HepG2 (cell line): ENCODE results near the gene NCR3LG1. TPM values are rescaled to one million over a fixed set of nuclear protein-coding genes. Genes with fewer than 3 reads are reported as not detected.

ENCODE experiments used
- ATM ChIP-seq: fragments of 450-650 bp; IDR thresholded peaks from 2 replicates; pipeline ENCODE4 v1.7.1; 2017; ENCODE audit warnings: mild to moderate bottlenecking, borderline replicate concordance
- KDM3A ChIP-seq: IDR thresholded peaks from 2 replicates; pipeline ENCODE4 v1.6.1; 2018; ENCODE audit warnings: low read depth, missing compliant biosample characterization
- MAFK ChIP-seq, 2 experiments: IDR thresholded peaks in 1 of 2; conservative IDR thresholded peaks in 1 of 2; 2 replicates each; pipeline ENCODE4 v1.6.1; 2011; ENCODE audit warnings: improper control_type of control experiment in 2 of 2, low read length in 2 of 2
- MYC ChIP-seq: sonication (generic); formaldehyde crosslinking; IDR thresholded peaks from 2 replicates; pipeline ENCODE4 v1.9.0; 2021; ENCODE audit warnings: missing genetic modification reagents, borderline replicate concordance
- NBN ChIP-seq: fragments of 450-650 bp; conservative IDR thresholded peaks from 2 replicates; pipeline ENCODE4 v1.6.1; 2017
- PPARG ChIP-seq: conservative IDR thresholded peaks from 2 replicates; pipeline ENCODE4 v1.6.1; 2016; ENCODE audit warnings: missing biosample characterization, missing genetic modification reagents
- RBFOX2 ChIP-seq: fragments of 200-400 bp; formaldehyde crosslinking; IDR thresholded peaks from 2 replicates; pipeline ENCODE4 v1.6.1; 2017; ENCODE audit warnings: low read depth, mild to moderate bottlenecking, low read length
- SNRNP70 ChIP-seq: fragments of 200-400 bp; formaldehyde crosslinking; IDR thresholded peaks from 2 replicates; pipeline ENCODE4 v1.6.1; 2017; ENCODE audit warnings: mild to moderate bottlenecking, low read depth, low read length, moderate library complexity
- ZFP82 ChIP-seq: sonication (generic); formaldehyde crosslinking; IDR thresholded peaks from 2 replicates; pipeline ENCODE4 v1.5.1; 2020; ENCODE audit warnings: mild to moderate bottlenecking, missing genetic modification reagents, borderline replicate concordance
- ZKSCAN8 ChIP-seq: IDR thresholded peaks from 2 replicates; pipeline ENCODE4 v1.6.1; 2016; ENCODE audit warnings: borderline replicate concordance, missing genetic modification reagents, missing compliant biosample characterization
- ZNF12 ChIP-seq: sonication (generic); formaldehyde crosslinking; IDR thresholded peaks from 2 replicates; pipeline ENCODE4 v1.5.0; 2020; ENCODE audit warnings: missing genetic modification reagents
- ZNF160 ChIP-seq: sonication (generic); formaldehyde crosslinking; IDR thresholded peaks from 2 replicates; pipeline ENCODE4 v1.8.0; 2022; ENCODE audit warnings: mild to moderate bottlenecking, inconsistent platforms, missing genetic modification reagents
- ZNF207 ChIP-seq: fragments of 450-650 bp; IDR thresholded peaks from 2 replicates; pipeline ENCODE4 v1.6.1; 2016; ENCODE audit warnings: antibody characterized with exemption, borderline replicate concordance
- ZNF264 ChIP-seq: sonication (generic); formaldehyde crosslinking; IDR thresholded peaks from 2 replicates; pipeline ENCODE4 v1.4.0; 2020; ENCODE audit warnings: missing genetic modification reagents
- ZNF329 ChIP-seq: sonication (generic); formaldehyde crosslinking; IDR thresholded peaks from 2 replicates; pipeline ENCODE4 v1.9.0; 2021; ENCODE audit warnings: low read depth, mild to moderate bottlenecking, missing genetic modification reagents
- ZNF331 ChIP-seq: sonication (generic); formaldehyde crosslinking; IDR thresholded peaks from 2 replicates; pipeline ENCODE4 v1.4.0; 2020; ENCODE audit warnings: missing genetic modification reagents
- polyA plus RNA-seq, 8 experiments: library from polyadenylated mRNA; depleted of rRNA in 3 of 8; stranded (reverse) in 7 of 8; unstranded in 1 of 8; fragments of >200 nt; fragmentation: Illumina TruSeq in 4 of 8; extraction: Trizol in 4 of 8; gene quantifications; 2 replicates each; pipeline versions ENCODE4 v1.2.1 to v1.2.3, GENCODE V29; 2011 to 2016; ENCODE audit warnings: low read depth in 4 of 8, missing spikeins in 1 of 8, mixed read lengths in 1 of 8; ENCODE audit not compliant: insufficient read depth in 1 of 8
- total RNA-seq, 5 experiments: library from RNA; depleted of rRNA; stranded (reverse); fragments of >200 nt; fragmentation: Illumina TruSeq; extraction: Trizol; gene quantifications; 2 replicates each; pipeline ENCODE4 v1.2.3, GENCODE V29; 2016; ENCODE audit warnings: low read depth in 1 of 5
- TF ChIP-seq, protein P1 (sequence below): sonication (generic); formaldehyde crosslinking; IDR thresholded peaks from 2 replicates; pipeline ENCODE4 v1.8.0; 2022; ENCODE audit warnings: mild to moderate bottlenecking, missing genetic modification reagents, moderate library complexity
- TF ChIP-seq, protein P2 (sequence below): sonication (generic); formaldehyde crosslinking; IDR thresholded peaks from 2 replicates; pipeline ENCODE4 v1.5.1; 2020; ENCODE audit warnings: mild to moderate bottlenecking, missing genetic modification reagents, borderline replicate concordance
- TF ChIP-seq, protein P3 (sequence below): sonication (generic); formaldehyde crosslinking; IDR thresholded peaks from 2 replicates; pipeline ENCODE4 v1.8.1; 2023; ENCODE audit warnings: mild to moderate bottlenecking, missing genetic modification reagents

Gene NCR3LG1
- total and polyA plus RNA-seq, 2 of the 13 experiments (the other 11 are each of a cell fraction or from before 2014, with no cell fraction given), result 16.1 to 25.1 TPM

DNA sequence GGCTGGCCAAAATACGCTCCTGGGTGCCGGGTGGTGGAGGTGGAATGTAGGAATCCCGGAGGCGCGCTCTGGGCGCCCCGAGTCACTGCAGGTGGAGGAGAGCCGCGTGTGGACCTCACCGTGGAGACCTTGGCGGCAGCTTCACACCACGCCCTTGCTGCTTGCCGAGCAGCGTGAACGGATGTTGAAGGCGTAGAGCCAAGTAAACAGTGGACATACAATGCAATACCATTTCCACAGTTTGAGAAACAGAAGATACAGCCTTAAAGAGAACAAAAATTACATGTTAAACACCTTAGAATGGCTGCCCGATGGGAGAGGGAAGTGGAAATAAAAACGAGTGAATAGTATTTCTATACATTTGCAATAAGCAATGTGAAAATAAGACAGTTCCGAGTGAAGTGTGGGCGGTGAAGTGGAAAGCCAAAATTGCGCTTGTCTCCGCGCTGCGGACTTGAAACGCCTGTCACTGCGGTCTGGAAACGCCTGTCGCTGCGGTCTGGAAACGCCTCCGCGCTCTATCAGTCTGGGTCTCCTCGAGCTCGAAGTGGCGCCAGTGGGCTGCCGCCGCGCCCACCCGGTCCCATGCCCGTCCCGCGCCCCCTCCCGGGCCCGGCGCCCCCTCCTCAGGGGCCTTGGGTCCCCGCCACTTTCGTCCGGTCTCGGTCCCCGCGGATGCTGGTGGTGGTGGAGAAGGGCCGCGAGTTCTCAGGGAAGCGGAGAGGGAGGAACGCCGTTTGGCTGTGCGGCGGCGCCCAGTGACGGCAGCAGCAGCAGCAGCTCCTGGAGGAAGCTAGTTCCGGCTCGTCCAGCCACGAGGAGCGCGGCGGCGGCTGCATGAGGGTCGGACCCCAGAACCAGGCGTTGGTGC is 1.6 kb downstream of the NCR3LG1 start (continued):
- no peak for TF ChIP-seq ZKSCAN8 (CRISPR knock-in tag)
- 0 out of 2 replicates have a peak, but pooled peaks have one; percentile 7 for TF ChIP-seq ZNF264 (CRISPR knock-in tag)
- TF ChIP-seq MAFK (conservative IDR thresholded peaks at IDR 0.05 in 1 of 2, IDR thresholded peaks at IDR 0.05 in 1 of 2; ENCODE audit: low read length in 2 of 2), result no peak
- peak; percentile 84; the same call in 1 of the 2 replicates for TF ChIP-seq ZFP82 (CRISPR knock-in tag)
- TF ChIP-seq ZNF331 (CRISPR knock-in tag), result peak; percentile 65; the same call in 1 of the 2 replicates
- no peak for TF ChIP-seq KDM3A (CRISPR knock-in tag)
- TF ChIP-seq, protein P1, sequence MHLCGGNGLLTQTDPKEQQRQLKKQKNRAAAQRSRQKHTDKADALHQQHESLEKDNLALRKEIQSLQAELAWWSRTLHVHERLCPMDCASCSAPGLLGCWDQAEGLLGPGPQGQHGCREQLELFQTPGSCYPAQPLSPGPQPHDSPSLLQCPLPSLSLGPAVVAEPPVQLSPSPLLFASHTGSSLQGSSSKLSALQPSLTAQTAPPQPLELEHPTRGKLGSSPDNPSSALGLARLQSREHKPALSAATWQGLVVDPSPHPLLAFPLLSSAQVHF, result no peak; the same call in none of the 2 replicates
- no peak for TF ChIP-seq NBN
- TF ChIP-seq MYC (CRISPR knock-in tag), result peak; percentile 99
- peak; percentile 96 for TF ChIP-seq RBFOX2
- TF ChIP-seq, protein P2, sequence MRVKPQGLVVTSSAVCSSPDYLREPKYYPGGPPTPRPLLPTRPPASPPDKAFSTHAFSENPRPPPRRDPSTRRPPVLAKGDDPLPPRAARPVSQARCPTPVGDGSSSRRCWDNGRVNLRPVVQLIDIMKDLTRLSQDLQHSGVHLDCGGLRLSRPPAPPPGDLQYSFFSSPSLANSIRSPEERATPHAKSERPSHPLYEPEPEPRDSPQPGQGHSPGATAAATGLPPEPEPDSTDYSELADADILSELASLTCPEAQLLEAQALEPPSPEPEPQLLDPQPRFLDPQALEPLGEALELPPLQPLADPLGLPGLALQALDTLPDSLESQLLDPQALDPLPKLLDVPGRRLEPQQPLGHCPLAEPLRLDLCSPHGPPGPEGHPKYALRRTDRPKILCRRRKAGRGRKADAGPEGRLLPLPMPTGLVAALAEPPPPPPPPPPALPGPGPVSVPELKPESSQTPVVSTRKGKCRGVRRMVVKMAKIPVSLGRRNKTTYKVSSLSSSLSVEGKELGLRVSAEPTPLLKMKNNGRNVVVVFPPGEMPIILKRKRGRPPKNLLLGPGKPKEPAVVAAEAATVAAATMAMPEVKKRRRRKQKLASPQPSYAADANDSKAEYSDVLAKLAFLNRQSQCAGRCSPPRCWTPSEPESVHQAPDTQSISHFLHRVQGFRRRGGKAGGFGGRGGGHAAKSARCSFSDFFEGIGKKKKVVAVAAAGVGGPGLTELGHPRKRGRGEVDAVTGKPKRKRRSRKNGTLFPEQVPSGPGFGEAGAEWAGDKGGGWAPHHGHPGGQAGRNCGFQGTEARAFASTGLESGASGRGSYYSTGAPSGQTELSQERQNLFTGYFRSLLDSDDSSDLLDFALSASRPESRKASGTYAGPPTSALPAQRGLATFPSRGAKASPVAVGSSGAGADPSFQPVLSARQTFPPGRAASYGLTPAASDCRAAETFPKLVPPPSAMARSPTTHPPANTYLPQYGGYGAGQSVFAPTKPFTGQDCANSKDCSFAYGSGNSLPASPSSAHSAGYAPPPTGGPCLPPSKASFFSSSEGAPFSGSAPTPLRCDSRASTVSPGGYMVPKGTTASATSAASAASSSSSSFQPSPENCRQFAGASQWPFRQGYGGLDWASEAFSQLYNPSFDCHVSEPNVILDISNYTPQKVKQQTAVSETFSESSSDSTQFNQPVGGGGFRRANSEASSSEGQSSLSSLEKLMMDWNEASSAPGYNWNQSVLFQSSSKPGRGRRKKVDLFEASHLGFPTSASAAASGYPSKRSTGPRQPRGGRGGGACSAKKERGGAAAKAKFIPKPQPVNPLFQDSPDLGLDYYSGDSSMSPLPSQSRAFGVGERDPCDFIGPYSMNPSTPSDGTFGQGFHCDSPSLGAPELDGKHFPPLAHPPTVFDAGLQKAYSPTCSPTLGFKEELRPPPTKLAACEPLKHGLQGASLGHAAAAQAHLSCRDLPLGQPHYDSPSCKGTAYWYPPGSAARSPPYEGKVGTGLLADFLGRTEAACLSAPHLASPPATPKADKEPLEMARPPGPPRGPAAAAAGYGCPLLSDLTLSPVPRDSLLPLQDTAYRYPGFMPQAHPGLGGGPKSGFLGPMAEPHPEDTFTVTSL, result peak; percentile 45; the same call in 1 of the 2 replicates
- no peak; the same call in 1 of the 2 replicates for TF ChIP-seq ZNF160 (CRISPR knock-in tag)
- TF ChIP-seq ZNF207, result no peak
- no peak for TF ChIP-seq ZNF12 (CRISPR knock-in tag)
- TF ChIP-seq ATM, result no peak
- TF ChIP-seq PPARG, result no peak
- TF ChIP-seq SNRNP70, result no peak
- no peak for TF ChIP-seq ZNF329 (CRISPR knock-in tag)
- TF ChIP-seq, protein P3, sequence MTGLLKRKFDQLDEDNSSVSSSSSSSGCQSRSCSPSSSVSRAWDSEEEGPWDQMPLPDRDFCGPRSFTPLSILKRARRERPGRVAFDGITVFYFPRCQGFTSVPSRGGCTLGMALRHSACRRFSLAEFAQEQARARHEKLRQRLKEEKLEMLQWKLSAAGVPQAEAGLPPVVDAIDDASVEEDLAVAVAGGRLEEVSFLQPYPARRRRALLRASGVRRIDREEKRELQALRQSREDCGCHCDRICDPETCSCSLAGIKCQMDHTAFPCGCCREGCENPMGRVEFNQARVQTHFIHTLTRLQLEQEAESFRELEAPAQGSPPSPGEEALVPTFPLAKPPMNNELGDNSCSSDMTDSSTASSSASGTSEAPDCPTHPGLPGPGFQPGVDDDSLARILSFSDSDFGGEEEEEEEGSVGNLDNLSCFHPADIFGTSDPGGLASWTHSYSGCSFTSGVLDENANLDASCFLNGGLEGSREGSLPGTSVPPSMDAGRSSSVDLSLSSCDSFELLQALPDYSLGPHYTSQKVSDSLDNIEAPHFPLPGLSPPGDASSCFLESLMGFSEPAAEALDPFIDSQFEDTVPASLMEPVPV, result no peak; the same call in 1 of the 2 replicates
